MG63 (cell line): ENCODE results near the gene C1QTNF4. TPM values are rescaled to one million over a fixed set of nuclear protein-coding genes. Genes with fewer than 3 reads are reported as not detected.

ENCODE experiments used
- DNase-seq: peaks from one replicate; pipeline ENCODE4 v3.0.0-alpha.2; 2020
- H3K27me3 ChIP-seq: fragments of 250-450 bp; sonication (Bioruptor Pico); 2 replicates; pipeline ENCODE4 v1.5.1; 2020; ENCODE audit warnings: mild to moderate bottlenecking, moderate library complexity
- H3K36me3 ChIP-seq: fragments of 250-450 bp; sonication (Bioruptor Pico); 2 replicates; pipeline ENCODE4 v1.5.1; 2020; ENCODE audit warnings: mild to moderate bottlenecking, moderate library complexity
- H3K4me3 ChIP-seq: fragments of 250-450 bp; sonication (Bioruptor Pico); 2 replicates; pipeline ENCODE4 v1.5.1; 2020; ENCODE audit warnings: mild to moderate bottlenecking, moderate library complexity
- H3K9me3 ChIP-seq: fragments of 250-450 bp; sonication (Bioruptor Pico); 2 replicates; pipeline ENCODE4 v1.5.1; 2020; ENCODE audit warnings: mild to moderate bottlenecking, moderate library complexity
- total RNA-seq: library from RNA; depleted of rRNA; stranded (reverse); fragments of >200 nt; shearing (Covaris generic); gene quantifications from 2 replicates; pipeline ENCODE4 v1.2.3, GENCODE V29; 2014; ENCODE audit warnings: low replicate concordance

C1QTNF4 gene
- total RNA-seq, 1 experiment from 2014 or later: not detected

DNA sequence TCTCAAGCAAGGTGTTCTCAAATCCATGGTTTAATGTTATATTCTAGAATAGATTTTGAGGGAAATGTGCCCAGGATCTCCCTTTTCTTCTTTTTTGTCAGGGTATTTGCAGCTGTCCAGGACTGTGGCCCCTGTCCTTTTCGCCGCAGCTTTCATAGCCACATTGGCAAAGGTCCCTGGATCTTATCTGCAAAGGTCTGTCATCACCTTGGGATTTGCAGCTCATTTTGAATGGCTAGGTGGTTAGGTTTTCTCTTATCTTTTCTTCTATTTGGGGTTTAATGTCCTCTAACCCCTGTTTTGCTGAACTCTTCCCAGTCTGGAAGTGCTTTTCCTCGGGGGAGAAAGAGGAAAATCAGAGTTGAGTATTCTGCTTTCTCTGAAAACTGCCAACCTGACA lies 11.7 kb upstream of the C1QTNF4 start:
- no peak overlapping the region for H3K4me3 ChIP-seq
- DNase-seq: no peak
- H3K27me3 ChIP-seq: no peaks in the 10 kb centered on the region
- H3K36me3 ChIP-seq: no peaks in the 10 kb centered on the region
- no peaks in the 10 kb centered on the region for H3K9me3 ChIP-seq

DNA sequence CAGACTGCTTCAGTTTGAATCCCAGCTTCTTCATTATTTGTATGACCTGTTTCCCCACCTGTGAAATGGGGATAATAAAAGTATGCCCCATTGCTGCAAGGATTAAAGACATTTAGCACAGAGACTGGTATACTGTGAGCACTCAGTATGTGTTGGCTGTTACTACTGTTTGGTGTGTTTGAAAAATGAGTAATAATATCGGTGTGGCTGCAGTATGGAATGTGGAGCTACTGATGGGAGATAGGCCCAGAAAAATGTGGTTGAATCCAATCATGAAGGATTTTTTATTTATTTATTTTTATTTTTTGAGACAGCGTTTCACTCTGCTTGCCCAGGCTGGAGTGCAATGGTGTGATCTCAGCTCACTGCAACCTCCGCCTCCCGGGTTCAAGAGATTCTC lies 9.1 kb upstream of the C1QTNF4 start:
- Histone ChIP-seq H3K36me3 (no peaks in the 10 kb centered on the region), H3K27me3 (no peaks in the 10 kb centered on the region), H3K9me3 (no peaks in the 10 kb centered on the region), H3K4me3 (no peak overlapping the region)
- DNase-seq: no peak

DNA sequence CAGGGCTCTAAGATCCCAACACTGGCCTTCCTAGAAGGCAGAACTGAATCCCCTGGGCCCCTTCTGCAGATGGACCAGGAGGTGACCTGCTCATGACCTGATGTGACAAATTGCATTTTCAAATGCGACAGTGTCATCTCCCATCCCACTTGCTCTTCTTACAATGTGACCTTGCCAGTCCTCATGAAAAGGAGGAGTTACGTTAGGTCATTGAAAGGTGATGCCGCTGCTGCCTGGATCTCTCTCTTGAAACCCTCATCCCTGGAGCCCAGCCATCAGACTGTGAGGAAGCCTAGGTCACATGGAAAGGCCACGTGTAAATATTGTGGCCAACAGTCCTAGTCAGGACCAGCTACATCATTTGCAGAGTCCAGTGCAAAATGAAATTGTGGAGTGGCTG lies 5.7 kb upstream of the C1QTNF4 start:
- H3K4me3 ChIP-seq: no peak overlapping the region
- no peaks in the 10 kb centered on the region; the same call in 1 of the 2 replicates for H3K27me3 ChIP-seq
- no peaks in the 10 kb centered on the region for H3K36me3 ChIP-seq
- no peak for DNase-seq
- H3K9me3 ChIP-seq: no peaks in the 10 kb centered on the region

DNA sequence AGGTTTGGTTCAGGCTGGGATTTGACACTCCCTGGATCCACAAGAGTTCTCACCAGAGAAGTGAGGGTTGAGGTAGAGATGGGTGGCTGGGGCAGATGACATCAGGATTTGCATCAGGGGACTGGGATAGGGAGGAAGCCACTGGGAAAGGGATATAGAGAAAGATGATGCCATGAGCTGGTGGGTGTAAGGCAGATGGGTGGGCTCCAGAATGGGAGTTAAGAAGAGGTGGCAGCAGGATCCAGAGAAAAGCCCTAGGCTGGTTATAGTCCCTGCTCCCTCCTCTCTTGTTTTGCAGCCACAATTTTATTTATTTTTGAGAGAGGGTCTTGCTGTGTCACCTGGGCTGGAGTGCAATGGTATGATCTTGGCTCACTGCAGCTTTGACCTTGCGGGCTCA lies 1.8 kb upstream of the C1QTNF4 start:
- H3K36me3 ChIP-seq: no peaks in the 10 kb centered on the region
- no peaks in the 10 kb centered on the region for H3K9me3 ChIP-seq
- peaks cover 11% of the 10 kb centered on the region for H3K27me3 ChIP-seq
- no peak overlapping the region for H3K4me3 ChIP-seq
- no peak for DNase-seq

DNA sequence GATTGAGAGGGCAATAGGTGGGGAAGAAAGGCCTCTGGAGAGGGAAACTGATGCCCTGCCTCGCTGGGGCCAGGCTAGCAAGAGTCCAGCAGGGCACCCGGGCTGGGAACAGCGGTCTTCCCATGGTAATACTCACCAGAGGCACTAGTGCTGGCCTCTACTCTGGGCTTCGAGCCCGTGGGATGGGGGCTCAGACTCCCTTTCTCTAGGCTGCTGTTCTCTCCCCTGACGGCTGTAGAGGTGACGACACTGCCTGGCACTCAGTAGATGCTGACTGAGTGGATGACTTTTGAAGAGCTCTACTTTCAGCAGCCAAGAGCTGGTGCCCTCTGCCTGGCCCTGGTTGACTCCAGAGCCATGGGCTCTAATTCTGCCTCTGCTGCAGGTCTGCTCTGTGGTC lies 818 bp upstream of the C1QTNF4 start:
- H3K4me3 ChIP-seq: no peak overlapping the region
- peaks cover 11% of the 10 kb centered on the region for H3K27me3 ChIP-seq
- DNase-seq: no peak
- no peaks in the 10 kb centered on the region for H3K9me3 ChIP-seq
- no peaks in the 10 kb centered on the region for H3K36me3 ChIP-seq

DNA sequence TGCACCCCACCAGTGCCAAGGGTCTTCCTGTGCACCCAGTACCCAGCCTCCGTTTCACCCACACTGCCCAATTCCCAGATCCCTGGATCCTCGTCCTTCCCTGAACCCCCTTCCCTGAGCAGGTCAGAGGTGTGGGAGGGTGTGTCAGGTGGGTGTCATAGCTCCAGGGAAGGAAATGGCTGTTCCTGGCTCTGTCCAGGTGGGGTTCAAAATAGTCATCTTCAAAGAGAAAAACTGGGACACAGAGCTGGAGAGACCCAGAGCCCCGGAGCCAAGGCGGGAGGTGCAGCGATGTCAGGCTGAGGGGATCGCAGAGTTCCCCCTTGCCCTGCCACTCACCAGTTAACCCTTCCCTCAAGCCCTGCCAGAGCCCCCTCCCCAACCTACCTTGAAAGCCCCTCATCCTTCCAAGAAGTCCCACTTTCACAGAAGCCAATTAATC lies 698 bp downstream of the C1QTNF4 start:
- no peaks in the 10 kb centered on the region for H3K36me3 ChIP-seq
- peaks cover 11% of the 10 kb centered on the region for H3K27me3 ChIP-seq
- DNase-seq: no peak
- H3K4me3 ChIP-seq: no peak overlapping the region
- H3K9me3 ChIP-seq: no peaks in the 10 kb centered on the region

DNA sequence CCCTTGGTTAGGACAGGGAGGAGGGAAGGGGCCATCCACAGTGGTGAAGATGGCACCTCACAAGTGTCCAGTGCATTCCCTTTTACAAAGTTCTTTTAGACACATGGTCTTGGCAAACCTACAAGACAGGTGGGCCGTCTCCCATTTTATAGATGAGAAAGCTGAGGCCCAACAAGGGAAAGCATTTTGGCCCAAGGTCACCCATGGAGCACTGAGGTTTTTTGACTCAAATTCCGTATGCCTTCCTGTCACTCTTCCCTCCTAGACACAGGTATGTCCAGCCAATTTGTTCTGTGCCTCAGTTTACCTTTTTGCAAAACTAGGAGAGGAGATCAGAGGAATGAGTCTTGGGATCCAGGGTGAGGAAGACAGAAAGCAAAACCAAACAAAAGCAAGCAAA lies 1.2 kb downstream of the C1QTNF4 start:
- H3K27me3 ChIP-seq: peaks cover 11% of the 10 kb centered on the region
- H3K9me3 ChIP-seq: no peaks in the 10 kb centered on the region
- H3K36me3 ChIP-seq: no peaks in the 10 kb centered on the region
- H3K4me3 ChIP-seq: no peak overlapping the region
- no peak for DNase-seq

DNA sequence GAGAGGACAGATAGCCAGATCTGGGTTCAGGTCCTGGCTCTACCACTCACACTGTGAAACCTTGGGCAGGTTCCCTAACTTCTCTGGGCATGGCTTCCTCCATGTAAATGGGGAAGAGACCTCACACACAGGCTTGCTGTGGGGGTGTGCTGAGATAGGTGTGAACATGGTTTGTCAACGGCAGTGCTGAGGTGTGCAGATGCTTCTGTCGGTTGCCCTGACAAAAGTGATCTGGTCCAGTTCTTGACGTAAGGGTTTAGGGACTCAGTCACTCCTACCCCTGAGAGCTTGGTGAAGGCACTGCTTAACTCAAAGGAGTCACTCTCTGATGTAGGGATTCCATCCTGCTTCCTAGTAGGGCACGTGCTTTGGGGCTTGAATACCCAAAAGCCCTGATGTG lies 2.0 kb downstream of the C1QTNF4 start:
- no peak overlapping the region for H3K4me3 ChIP-seq

DNA sequence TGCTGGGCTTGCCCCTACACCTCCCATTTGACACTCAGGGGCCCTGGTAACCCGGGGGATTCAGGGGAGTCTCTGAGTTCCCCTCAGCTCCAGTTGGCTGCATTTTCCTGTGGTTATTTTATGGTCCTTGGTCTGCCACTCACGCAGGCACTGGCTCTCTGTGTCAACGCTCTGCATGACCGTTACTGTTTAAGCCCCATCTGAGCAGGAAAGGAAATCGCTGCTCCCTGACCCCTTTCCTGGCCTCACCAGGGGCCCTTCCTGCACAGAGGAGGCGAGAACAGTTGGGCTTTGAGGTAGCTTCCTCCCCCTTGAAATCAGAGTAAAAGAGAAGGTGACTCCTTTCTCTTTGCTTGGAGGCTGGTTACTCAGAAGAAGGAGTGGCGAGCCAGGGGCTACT lies 2.4 kb downstream of the C1QTNF4 start:
- peaks cover 11% of the 10 kb centered on the region for H3K27me3 ChIP-seq
- no peaks in the 10 kb centered on the region for H3K36me3 ChIP-seq
- no peak for DNase-seq
- no peak overlapping the region for H3K4me3 ChIP-seq
- H3K9me3 ChIP-seq: no peaks in the 10 kb centered on the region

More for the DNA sequence above, 2.0 kb downstream of the C1QTNF4 start:
- no peak for DNase-seq
- no peaks in the 10 kb centered on the region for H3K9me3 ChIP-seq
- no peaks in the 10 kb centered on the region for H3K36me3 ChIP-seq
- H3K27me3 ChIP-seq: peaks cover 11% of the 10 kb centered on the region

DNA sequence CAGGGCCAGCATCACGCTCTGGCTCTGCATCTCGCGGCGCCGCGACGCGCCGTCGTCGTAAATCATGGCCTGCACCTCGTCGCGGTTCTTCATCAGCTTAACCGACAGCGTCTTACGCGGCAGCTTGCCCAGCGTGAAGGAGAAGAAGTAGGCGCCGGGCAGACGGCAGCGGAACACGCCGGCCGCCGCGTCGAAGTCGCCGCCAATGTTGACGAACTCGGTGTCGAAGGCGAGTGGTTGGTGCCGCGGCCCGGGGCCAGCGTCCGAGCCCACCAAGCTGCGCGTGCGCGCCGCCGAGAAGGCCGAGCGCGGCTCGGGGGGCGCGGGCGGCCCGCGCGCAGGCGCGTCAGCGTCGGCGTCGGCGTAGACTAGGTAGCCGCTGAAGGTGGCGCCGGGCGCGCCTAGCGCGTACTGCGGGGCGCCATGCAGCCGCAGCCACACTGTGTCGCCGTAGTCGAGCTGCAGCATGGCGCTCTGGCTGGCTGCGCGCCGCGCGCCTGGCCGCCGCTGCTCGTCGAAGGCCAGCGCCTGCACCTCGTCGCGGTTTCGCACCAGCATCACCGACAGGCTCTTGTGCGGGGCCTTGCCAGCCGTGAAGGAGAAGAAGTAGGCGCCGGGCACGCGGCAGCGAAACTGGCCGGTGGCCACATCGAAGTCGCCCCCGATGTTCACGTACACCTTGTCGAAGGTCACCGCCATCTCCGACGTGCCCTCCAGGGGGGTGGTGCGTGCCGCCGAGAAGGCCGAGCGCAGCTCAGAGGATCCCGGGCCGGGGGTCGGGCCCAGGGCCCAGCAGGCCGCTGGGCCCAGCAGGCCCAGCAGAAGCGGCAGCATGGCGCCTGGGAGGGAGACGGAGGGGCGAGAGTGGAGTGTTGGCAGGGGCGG lies 4.0 kb downstream of the C1QTNF4 start:
- H3K4me3 ChIP-seq: no peak overlapping the region
- no peaks in the 10 kb centered on the region for H3K36me3 ChIP-seq

DNA sequence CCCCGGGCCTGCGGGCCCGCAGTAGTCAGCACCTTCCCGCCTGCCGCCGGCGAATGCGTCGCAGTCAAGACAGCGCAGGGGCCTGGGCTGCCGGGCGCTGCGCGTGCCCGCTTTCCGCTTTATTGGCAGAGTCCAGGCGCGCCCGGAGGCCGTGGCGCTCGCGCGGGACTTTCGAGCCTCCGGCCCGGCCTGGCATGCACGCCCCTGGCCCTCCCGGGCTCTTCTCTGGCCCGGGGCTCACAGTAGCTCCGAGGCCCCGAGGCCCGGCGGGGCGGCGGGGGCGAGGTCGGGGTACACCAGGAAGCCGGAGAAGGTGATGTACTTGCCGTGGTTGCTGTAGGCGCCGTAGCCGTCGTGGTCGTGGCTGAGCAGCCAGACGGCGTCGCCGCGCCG lies 4.6 kb downstream of the C1QTNF4 start:
- no peak for DNase-seq
- no peak overlapping the region for H3K4me3 ChIP-seq
- H3K36me3 ChIP-seq: no peaks in the 10 kb centered on the region; the same call in 1 of the 2 replicates
- H3K27me3 ChIP-seq: peaks cover 11% of the 10 kb centered on the region
- H3K9me3 ChIP-seq: no peaks in the 10 kb centered on the region

More for the DNA sequence above, 4.0 kb downstream of the C1QTNF4 start:
- Histone ChIP-seq H3K27me3 (peaks cover 11% of the 10 kb centered on the region), H3K9me3 (no peaks in the 10 kb centered on the region)
- DNase-seq: no peak

DNA sequence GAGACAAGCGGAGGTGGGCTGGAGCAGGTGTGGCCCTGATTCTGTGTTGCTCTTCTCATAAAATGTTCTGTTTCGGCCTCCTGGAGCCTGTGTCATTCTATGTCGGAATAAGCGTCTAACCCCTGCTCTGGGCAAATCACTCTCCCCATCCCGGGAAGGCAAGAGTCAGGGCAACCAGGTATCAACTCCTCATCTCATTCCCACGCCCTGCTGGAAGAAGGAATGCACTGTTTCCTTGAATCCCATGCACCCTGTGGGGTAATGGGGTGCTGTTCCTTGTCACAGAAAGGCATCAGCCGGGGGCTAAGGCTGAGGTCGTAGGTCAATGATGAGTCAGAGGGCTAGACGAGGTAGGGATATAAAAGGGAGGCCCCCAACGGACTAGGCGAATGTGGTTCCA lies 5.1 kb downstream of the C1QTNF4 start:
- DNase-seq: no peak
- Histone ChIP-seq H3K9me3 (no peaks in the 10 kb centered on the region), H3K4me3 (no peak overlapping the region), H3K27me3 (peaks cover 11% of the 10 kb centered on the region), H3K36me3 (no peaks in the 10 kb centered on the region; the same call in 1 of the 2 replicates)

DNA sequence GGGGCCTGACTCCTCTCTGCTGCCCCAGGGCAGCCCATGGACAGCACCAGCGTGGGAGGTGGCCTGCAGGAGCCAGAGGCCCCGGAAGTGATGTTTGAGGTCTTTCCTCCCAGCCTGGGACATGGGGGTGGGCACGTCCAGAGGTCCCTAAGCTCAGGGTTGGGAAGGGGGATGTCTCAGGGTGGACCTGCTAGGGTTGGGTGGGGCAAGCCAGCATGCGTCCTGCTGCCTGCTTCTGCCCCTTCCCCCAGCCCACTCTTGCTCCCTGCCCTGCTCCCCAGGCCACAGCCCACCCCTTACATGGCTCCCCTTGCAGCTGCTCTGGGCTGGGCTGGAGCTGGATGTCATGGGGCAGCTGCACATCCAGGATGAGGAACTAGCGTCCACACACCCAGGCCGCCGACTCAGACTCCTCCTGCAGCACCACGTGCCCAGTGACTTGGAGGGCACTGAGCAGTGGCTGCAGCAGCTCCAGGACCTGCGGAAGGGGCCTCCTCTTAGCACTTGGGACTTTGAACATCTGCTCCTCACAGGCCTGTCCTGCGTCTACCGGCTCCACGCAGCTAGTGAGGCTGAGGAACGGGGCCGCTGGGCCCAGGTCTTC lies 6.4 kb downstream of the C1QTNF4 start:
- Histone ChIP-seq H3K27me3 (no peaks in the 10 kb centered on the region), H3K4me3 (no peak overlapping the region), H3K36me3 (peaks cover 12% of the 10 kb centered on the region), H3K9me3 (no peaks in the 10 kb centered on the region)
- DNase-seq: no peak

DNA sequence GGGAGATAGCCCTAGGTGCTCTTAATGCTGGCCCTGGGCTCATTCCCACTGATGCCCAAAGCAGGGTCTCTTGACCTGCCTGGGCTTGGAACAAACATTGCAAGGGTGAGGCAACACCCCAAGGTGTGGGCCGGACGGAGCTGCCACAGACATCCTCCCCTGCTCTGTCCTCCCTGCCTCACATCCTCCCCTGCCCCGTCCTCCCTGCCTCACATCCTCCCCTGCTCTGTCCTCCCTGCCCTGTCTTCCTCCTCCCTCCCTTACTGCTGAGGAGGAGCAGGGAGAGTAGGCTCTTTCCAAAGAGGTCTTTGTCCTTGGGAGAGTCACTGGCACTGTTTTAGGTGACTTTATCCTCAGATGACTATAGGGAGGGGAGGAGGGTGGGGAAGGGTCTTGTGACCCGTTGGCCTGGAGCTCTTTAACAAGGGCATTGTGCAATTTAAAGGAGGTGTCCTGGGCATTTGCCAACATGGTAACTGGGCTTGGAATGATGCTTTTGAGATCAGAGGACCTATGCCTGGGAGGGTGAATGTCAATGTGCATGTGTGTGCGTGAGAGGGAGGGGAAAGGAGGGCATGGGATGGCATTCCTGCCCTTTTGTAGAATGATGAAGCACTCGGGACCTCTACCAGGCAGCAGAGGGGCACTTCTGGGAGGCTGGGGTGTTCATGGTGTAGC lies 7.0 kb downstream of the C1QTNF4 start:
- peaks cover 18% of the 10 kb centered on the region for H3K36me3 ChIP-seq
- H3K4me3 ChIP-seq: no peak overlapping the region
- no peaks in the 10 kb centered on the region for H3K9me3 ChIP-seq
- H3K27me3 ChIP-seq: no peaks in the 10 kb centered on the region
- DNase-seq: no peak

DNA sequence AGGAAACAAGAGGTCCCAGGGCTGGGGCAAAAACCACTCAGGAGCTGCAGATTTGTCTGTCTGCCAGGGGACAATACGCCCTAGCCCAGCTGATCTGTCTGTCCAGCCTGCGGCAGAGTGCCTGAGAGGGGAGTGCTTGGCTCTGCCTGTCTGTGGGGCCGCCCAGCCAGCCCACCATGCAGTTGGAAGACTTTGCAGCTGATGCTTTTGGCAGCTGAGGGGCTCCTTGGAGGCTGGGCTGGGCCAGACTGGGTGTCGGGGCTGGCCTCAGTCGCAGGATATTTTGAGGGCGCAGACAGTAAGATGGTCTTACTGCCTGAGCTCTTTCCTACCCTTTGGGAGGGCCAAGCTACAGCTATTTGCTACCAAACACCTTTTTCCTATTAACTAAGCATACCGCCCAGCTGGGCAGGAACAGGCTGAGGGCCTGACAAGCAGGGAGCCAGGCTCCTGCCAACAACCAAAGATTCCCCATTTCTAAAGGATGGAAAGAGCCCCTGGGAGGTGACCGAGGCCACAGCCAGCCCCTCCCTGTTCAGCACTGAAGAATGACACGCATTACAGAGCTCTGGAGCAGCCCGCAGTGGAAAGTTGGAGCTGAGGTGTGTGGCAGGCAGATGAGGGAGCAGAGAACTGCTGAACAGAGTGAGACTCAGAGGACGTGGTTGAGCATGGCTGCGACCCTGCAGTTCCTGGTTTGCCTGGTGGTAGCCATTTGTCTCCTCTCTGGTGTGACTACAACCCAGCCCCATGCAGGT lies 7.9 kb downstream of the C1QTNF4 start, which contains the start of gene FAM180B:
TSS of gene FAM180B (plus strand) at position 581 of the 758 bp plus-strand sequence. CDS start at position 672, 91 bp downstream.
- Histone ChIP-seq H3K4me3 (no peak within 1 kb of the TSS), H3K9me3 (no peaks in the 10 kb centered on the region)
- DNase-seq: no peak

DNA sequence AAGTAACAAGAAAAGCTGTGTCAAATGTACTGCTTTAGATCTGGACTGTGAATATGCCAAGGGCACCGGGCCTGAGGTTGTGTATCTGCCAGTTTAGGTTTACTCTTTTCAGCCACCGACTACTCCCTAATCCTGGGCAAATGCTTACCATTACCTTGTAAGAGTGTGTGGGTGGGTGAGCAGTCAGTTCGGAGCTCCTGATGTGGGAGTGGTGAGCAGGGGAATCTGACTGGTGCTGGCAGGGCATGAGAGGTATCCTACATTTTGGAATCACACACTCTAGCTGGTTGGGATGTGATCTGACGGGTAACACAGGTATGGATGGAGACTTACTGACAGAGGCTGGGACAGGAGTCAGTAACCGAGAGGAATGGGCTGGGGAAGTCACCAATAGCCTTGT lies 10.4 kb downstream of the C1QTNF4 start:
- no peaks in the 10 kb centered on the region for H3K27me3 ChIP-seq
- no peaks in the 10 kb centered on the region for H3K9me3 ChIP-seq
- H3K36me3 ChIP-seq: peaks cover 40% of the 10 kb centered on the region
- DNase-seq: no peak
- no peak overlapping the region for H3K4me3 ChIP-seq

More for the DNA sequence above, 7.9 kb downstream of the C1QTNF4 start, which contains the start of gene FAM180B:
- peaks cover 27% of the 10 kb centered on the region for H3K36me3 ChIP-seq
- H3K27me3 ChIP-seq: no peaks in the 10 kb centered on the region
